ENCODE measurements around the gene SLC25A52. TPM values are rescaled to one million over a fixed set of nuclear protein-coding genes. Genes with fewer than 3 reads are reported as not detected.
"Not testable (repeated sequence)": the region's sequence is repeated elsewhere in the genome, so short reads cannot be mapped to it uniquely, and the experiment has no call there.

The SLC25A52 gene, protein sequence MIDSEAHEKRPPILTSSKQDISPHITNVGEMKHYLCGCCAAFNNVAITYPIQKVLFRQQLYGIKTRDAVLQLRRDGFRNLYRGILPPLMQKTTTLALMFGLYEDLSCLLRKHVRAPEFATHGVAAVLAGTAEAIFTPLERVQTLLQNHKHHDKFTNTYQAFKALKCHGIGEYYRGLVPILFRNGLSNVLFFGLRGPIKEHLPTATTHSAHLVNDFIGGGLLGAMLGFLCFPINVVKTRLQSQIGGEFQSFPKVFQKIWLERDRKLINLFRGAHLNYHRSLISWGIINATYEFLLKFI
- not detected for total RNA-seq

DNA sequence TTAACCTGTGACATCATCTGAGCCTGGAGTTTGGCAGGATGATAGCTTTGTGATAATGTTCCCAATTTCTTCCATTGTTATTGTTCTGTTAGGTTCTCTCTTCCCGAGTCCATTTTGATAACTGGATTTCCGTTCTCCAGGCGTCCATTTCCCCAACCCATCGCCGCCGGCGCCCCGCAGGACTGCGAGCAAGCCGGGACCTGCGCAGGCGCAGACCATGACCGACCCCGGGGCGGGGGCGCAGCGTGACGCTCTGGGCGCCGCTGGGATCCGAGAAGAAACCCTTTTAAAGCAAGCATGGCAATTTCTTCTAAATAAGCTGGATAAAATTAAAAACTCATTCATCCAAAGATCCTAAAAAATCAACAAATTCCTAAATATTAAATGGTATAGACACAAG lies at the start of gene SLC25A52:
Gene SLC25A52 (minus strand): TSS at position 186 of the 400 bp plus-strand sequence. CDS start 219 bp downstream, outside the sequence.
- H3K27me3 ChIP-seq, result no peaks in the 10 kb centered on the region
- TF ChIP-seq EP300 (IDR thresholded peaks at IDR 0.05) (no peak), POLR2AphosphoS5 (IDR thresholded peaks at IDR 0.05) (no peak), POLR2A (IDR thresholded peaks at IDR 0.05) (no peak)
- TF ChIP-seq, protein P1, sequence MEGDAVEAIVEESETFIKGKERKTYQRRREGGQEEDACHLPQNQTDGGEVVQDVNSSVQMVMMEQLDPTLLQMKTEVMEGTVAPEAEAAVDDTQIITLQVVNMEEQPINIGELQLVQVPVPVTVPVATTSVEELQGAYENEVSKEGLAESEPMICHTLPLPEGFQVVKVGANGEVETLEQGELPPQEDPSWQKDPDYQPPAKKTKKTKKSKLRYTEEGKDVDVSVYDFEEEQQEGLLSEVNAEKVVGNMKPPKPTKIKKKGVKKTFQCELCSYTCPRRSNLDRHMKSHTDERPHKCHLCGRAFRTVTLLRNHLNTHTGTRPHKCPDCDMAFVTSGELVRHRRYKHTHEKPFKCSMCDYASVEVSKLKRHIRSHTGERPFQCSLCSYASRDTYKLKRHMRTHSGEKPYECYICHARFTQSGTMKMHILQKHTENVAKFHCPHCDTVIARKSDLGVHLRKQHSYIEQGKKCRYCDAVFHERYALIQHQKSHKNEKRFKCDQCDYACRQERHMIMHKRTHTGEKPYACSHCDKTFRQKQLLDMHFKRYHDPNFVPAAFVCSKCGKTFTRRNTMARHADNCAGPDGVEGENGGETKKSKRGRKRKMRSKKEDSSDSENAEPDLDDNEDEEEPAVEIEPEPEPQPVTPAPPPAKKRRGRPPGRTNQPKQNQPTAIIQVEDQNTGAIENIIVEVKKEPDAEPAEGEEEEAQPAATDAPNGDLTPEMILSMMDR (IDR thresholded peaks at IDR 0.05), result no peak
- no peak for DNase-seq (ENCODE audit: low spot score in 2 of 2)
- 92% methylated on average over 21 of the region's 21 CpGs for WGBS
- H3K36me3 ChIP-seq, result no peaks in the 10 kb centered on the region
- H3K9me3 ChIP-seq, result no peaks in the 10 kb centered on the region
- no peaks in the 10 kb centered on the region for H3K4me1 ChIP-seq
- no peak within 1 kb of the TSS for H3K27ac ChIP-seq
- H3K4me3 ChIP-seq, result no peak within 1 kb of the TSS

DNA sequence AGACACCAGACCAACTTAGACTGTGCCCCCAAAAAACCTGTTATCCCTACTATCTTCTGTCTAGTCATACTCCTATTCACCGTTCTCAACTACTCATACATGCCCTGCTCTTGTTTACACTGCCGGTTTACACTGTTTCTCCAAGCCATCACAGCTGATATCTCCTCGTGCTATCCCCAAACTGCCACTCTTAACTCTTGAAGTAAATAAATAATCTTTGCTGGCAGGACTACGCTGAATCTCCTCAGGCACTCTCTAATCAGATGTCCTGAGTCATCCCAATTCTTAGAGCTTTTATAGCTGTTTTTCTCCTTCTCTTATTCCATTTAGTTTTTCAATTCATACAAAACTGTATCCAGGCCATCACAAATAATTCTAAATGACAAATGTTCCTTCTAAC lies 48.4 kb upstream of the SLC25A52 start:
- H3K9me3 ChIP-seq; H3K4me1 ChIP-seq; H3K4me3 ChIP-seq; DNase-seq (ENCODE audit: low spot score in 2 of 2); H3K36me3 ChIP-seq; H3K27ac ChIP-seq; H3K27me3 ChIP-seq: not testable (repeated sequence)
- WGBS, result 70% methylated on average over 4 of the region's 4 CpGs

DNA sequence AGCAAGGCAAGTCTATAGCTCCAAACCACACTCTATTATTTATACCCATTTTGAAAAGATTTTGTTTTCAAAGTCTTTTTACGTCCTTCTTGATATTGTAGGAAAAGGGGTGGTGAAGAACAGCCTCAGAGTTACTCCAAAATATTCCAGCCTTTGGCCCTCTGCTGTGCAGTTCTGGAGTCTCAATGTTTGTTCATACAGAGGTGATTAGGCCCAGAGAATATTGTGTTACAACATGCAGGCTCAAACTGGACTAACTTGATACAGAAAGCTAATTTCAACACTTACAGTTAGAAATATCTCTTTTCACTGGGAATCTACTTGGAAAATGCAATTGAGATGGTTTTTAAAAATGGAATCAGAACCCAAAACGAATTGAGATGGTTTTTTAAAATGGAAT lies 40.4 kb upstream of the SLC25A52 start:
- Histone ChIP-seq H3K4me3 (no peak overlapping the region), H3K27me3 (no peaks in the 10 kb centered on the region), H3K9me3 (no peaks in the 10 kb centered on the region), H3K27ac (no peak overlapping the region), H3K36me3 (no peaks in the 10 kb centered on the region), H3K4me1 (no peaks in the 10 kb centered on the region)
- 57% methylated on average over 2 of the region's 2 CpGs for WGBS
- DNase-seq (ENCODE audit: low spot score in 2 of 2), result no peak
- TF ChIP-seq, protein P1 (IDR thresholded peaks at IDR 0.05), result no peak
- no peak for TF ChIP-seq EP300 (IDR thresholded peaks at IDR 0.05)
- TF ChIP-seq POLR2AphosphoS5 (IDR thresholded peaks at IDR 0.05), result no peak
- no peak for TF ChIP-seq POLR2A (IDR thresholded peaks at IDR 0.05)

DNA sequence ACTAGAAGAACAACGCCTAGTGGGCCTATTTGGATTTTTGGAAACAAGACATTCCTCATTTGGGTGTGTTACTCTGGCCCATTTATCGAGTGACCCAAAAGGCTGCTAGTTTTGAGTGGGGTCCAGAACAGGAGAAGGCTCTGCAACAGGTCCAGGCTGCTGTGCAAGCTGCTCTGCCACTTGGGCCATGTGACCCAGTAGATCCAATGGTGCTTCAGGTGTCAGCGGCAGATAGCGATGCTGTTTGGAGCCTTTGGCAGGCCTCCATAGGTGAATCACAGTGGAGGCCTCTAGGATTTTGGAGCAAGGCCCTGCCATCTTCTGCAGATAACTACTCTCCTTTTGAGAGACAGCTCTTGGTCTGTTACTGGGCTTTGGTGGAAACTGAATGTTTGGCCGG lies 38.6 kb upstream of the SLC25A52 start:
- not testable (repeated sequence) for H3K36me3 ChIP-seq; H3K4me3 ChIP-seq; H3K27me3 ChIP-seq; H3K9me3 ChIP-seq; H3K4me1 ChIP-seq; H3K27ac ChIP-seq; DNase-seq (ENCODE audit: low spot score in 2 of 2)
- 59% methylated on average over 5 of the region's 5 CpGs for WGBS

DNA sequence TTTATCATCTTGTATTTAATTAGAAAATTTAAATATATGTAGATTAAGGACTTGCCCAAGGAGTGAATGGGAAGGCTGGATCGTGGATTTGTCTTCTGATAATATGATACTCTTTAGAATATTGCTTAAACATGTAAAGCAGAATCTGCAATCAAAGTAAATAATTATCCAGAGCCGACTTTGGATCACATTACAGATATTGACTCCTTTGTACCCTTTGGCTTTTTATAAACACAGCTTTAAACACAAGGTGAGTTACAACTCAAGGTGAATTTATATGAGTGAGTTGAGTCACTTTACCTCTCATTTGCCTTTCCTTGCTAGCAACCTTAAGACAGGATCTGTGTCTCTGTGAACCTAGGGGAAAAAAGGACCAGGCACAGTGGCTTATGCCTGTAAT lies 37.7 kb upstream of the SLC25A52 start:
- Histone ChIP-seq H3K4me3 (no peak overlapping the region), H3K27me3 (no peaks in the 10 kb centered on the region), H3K9me3 (no peaks in the 10 kb centered on the region), H3K36me3 (no peaks in the 10 kb centered on the region), H3K4me1 (no peaks in the 10 kb centered on the region), H3K27ac (no peak overlapping the region)
- 83% methylated on average over 2 of the region's 2 CpGs for WGBS
- DNase-seq (ENCODE audit: low spot score in 2 of 2), result no peak
- TF ChIP-seq EP300 (IDR thresholded peaks at IDR 0.05) (no peak), POLR2A (IDR thresholded peaks at IDR 0.05) (no peak), POLR2AphosphoS5 (IDR thresholded peaks at IDR 0.05) (no peak)
- TF ChIP-seq, protein P1 (IDR thresholded peaks at IDR 0.05), result no peak

DNA sequence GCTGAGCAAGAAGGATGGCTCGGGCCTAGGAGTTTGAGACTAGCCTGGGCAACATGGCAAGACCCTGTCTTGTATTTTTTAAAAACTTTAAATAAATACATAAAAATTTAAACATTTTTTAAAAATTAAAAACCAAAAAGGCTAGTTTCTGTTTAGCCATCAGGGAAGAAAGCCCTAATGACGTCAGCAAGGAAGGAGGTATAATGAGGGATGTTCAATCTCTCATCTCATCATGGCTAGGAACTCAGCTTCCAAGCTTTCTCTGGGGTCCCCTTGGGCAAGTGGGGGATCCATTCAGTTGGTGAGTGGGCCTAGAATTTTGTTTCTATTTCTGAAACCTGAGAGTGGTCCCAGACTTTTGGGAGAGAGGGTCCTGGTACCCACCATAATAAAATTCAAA lies 35.1 kb upstream of the SLC25A52 start:
- H3K9me3 ChIP-seq, result no peaks in the 10 kb centered on the region
- no peak overlapping the region for H3K4me3 ChIP-seq
- TF ChIP-seq EP300 (IDR thresholded peaks at IDR 0.05), result no peak
- DNase-seq (ENCODE audit: low spot score in 2 of 2), result no peak
- H3K4me1 ChIP-seq, result no peaks in the 10 kb centered on the region
- no peaks in the 10 kb centered on the region for H3K36me3 ChIP-seq
- no peak overlapping the region for H3K27ac ChIP-seq
- no peaks in the 10 kb centered on the region for H3K27me3 ChIP-seq
- WGBS, result 86% methylated on average over 2 of the region's 2 CpGs

DNA sequence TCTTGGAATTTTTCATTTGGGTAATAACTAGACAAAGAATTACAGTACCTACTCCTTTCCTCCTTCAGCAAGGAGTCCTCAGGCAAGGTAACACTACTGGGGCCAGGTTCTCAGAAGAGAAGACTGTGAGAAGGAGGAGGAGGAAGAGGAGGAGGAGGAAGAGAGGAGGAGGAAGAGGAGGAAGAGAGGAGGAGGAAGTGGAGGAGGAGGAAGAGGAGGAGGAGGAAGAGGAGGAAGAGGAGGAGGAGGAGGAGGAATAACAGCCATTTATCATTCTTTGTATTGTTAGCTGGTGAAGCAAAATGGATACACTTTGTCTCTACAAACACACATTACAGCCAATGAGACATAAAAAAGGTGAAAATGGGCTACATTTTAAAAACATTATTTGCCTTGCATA lies 32.9 kb upstream of the SLC25A52 start:
- Histone ChIP-seq H3K4me1 (no peaks in the 10 kb centered on the region), H3K36me3 (no peaks in the 10 kb centered on the region), H3K9me3 (no peaks in the 10 kb centered on the region), H3K27ac (no peak overlapping the region), H3K27me3 (no peaks in the 10 kb centered on the region), H3K4me3 (no peak overlapping the region)
- no peak for DNase-seq (ENCODE audit: low spot score in 2 of 2)
- TF ChIP-seq EP300 (IDR thresholded peaks at IDR 0.05), result no peak

All from suprapubic skin (tissue), 4 donors.